Left forelimb (tissue), 1 donor: ENCODE results near the gene BRD7.
A peak's percentile ranks its signal among the peaks of the same experiment; 100 is the strongest.

Experiments
- DNase-seq: peaks from one replicate; pipeline ENCODE4 v3.0.0-alpha.2; 2018; ENCODE audit warnings: low spot score

The BRD7 gene

GRCh38 chr16:50272687-50273381 lies 96.0 kb downstream of the BRD7 start:
- DNase-seq: no peak

- no peak for DNase-seq
Measured at GRCh38 chr16:50272111-50272571, 96.6 kb downstream of the BRD7 start.

GRCh38 chr16:50271148-50272041 lies 97.4 kb downstream of the BRD7 start:
- no peak for DNase-seq

GRCh38 chr16:50270510-50271147 lies 98.2 kb downstream of the BRD7 start:
- DNase-seq: no peak

- no peak for DNase-seq
Measured at GRCh38 chr16:50269769-50270509, 98.8 kb downstream of the BRD7 start.

GRCh38 chr16:50269061-50269705 lies 99.6 kb downstream of the BRD7 start:
- no peak for DNase-seq

- DNase-seq: no peak
Measured at GRCh38 chr16:50268352-50268751, 100.4 kb downstream of the BRD7 start.

- DNase-seq: no peak
Measured at GRCh38 chr16:50267651-50268050, 101.1 kb downstream of the BRD7 start.

- no peak for DNase-seq
Measured at GRCh38 chr16:50267151-50267631, 101.6 kb downstream of the BRD7 start.

- peak; percentile 71 for DNase-seq
Measured at GRCh38 chr16:50266337-50267091, 102.3 kb downstream of the BRD7 start, which contains the start of gene ADCY7. ADCY7 (plus strand) TSS chr16:50266551; CDS start chr16:50288180, 21,629 bp downstream.
